Medulla oblongata (tissue), 1 donor: ENCODE data around the gene ABHD6.
A peak's percentile ranks its signal among the peaks of the same experiment; 100 is the strongest.
"Not testable (repeated sequence)": the region's sequence is repeated elsewhere in the genome, so short reads cannot be mapped to it uniquely, and the experiment has no call there.

ENCODE experiments used
- DNase-seq: peaks from one replicate; pipeline ENCODE4 v3.0.0-alpha.2; 2015; ENCODE audit errors: extremely low spot score

ABHD6 gene

GRCh38 chr3:58274027-58274614 lies 36.5 kb downstream of the ABHD6 start:
- no peak for DNase-seq

GRCh38 chr3:58281069-58281468 lies 43.5 kb downstream of the ABHD6 start:
- no peak for DNase-seq

- DNase-seq, result no peak
Measured at GRCh38 chr3:58285334-58285733, 47.7 kb downstream of the ABHD6 start.

GRCh38 chr3:58287354-58287753 lies 49.8 kb downstream of the ABHD6 start:
- DNase-seq, result peak; percentile 90

- DNase-seq, result peak; percentile 57
Measured at GRCh38 chr3:58288011-58288728, 50.6 kb downstream of the ABHD6 start.

GRCh38 chr3:58288964-58289613 lies 51.5 kb downstream of the ABHD6 start:
- DNase-seq, result not testable (repeated sequence)

- DNase-seq, result not testable (repeated sequence)
Measured at GRCh38 chr3:58290446-58290845, 52.9 kb downstream of the ABHD6 start.

GRCh38 chr3:58291671-58292338 lies 54.2 kb downstream of the ABHD6 start:
- no peak for DNase-seq

- DNase-seq, result no peak
Measured at GRCh38 chr3:58292866-58293265, 55.3 kb downstream of the ABHD6 start.

GRCh38 chr3:58293516-58293915 lies 55.9 kb downstream of the ABHD6 start:
- DNase-seq, result peak; percentile 68

GRCh38 chr3:58296269-58296668 lies 58.7 kb downstream of the ABHD6 start:
- peak; percentile 94 for DNase-seq

- DNase-seq, result no peak
Measured at GRCh38 chr3:58296843-58297242, 59.3 kb downstream of the ABHD6 start.

- DNase-seq, result no peak
Measured at GRCh38 chr3:58298190-58298589, 60.6 kb downstream of the ABHD6 start.

GRCh38 chr3:58299075-58299474 lies 61.5 kb downstream of the ABHD6 start:
- DNase-seq, result no peak

GRCh38 chr3:58299839-58300516 lies 62.4 kb downstream of the ABHD6 start:
- DNase-seq, result peak; percentile 61

- DNase-seq, result peak; percentile 97
Measured at GRCh38 chr3:58305882-58306711, 68.5 kb downstream of the ABHD6 start, which contains the start of the genes HTD2 and RPP14. HTD2 (plus strand) TSS chr3:58306520; CDS start chr3:58317614, 11,094 bp downstream. RPP14 (plus strand) TSS chr3:58306245; CDS start chr3:58310330, 4,085 bp downstream.

GRCh38 chr3:58307639-58308215 lies 70.1 kb downstream of the ABHD6 start:
- peak; percentile 33 for DNase-seq

GRCh38 chr3:58308728-58309127 lies 71.1 kb downstream of the ABHD6 start:
- no peak for DNase-seq

GRCh38 chr3:58317811-58318210 lies 80.2 kb downstream of the ABHD6 start:
- no peak for DNase-seq

- DNase-seq, result no peak
Measured at GRCh38 chr3:58321791-58322190, 84.2 kb downstream of the ABHD6 start.
